Esophagus muscularis mucosa (tissue), 4 donors: ENCODE data around the gene GRIK4.

Experiments
- CTCF ChIP-seq, 3 experiments: fragments of 200-600 bp in 2 of 3; fragments of 450-650 bp in 1 of 3; sonication (generic) in 2 of 3; IDR thresholded peaks; one replicate each; pipeline ENCODE4 v1.5.1; 2017 to 2019; ENCODE audit warnings: antibody characterized with exemption in 3 of 3, mild to moderate bottlenecking in 2 of 3, moderate library complexity in 1 of 3
- EP300 ChIP-seq: sonication (generic); formaldehyde crosslinking; IDR thresholded peaks from one replicate; pipeline ENCODE4 v1.6.1; 2017; ENCODE audit warnings: antibody characterized with exemption
- POLR2A ChIP-seq: fragments of 450-650 bp; IDR thresholded peaks from one replicate; pipeline ENCODE4 v1.6.1; 2017; ENCODE audit warnings: antibody characterized with exemption, moderate library complexity, mild to moderate bottlenecking, low read depth
- POLR2AphosphoS5 ChIP-seq, 2 donors: sonication (generic); formaldehyde crosslinking; IDR thresholded peaks; one replicate each; pipeline ENCODE4 v1.6.1; 2017; ENCODE audit warnings: antibody characterized with exemption in 2 of 2

- TF ChIP-seq CTCF (IDR thresholded peaks at IDR 0.05), result no peak
- no peak for TF ChIP-seq POLR2A
- TF ChIP-seq EP300, result no peak
- TF ChIP-seq POLR2AphosphoS5 (IDR thresholded peaks at IDR 0.05), result no peak
These were observed 466.0 kb downstream of the GRIK4 start for GRCh38 chr11:120977266-120978137.
